ENCODE measurements around the gene SKAP1. TPM values are rescaled to one million over a fixed set of nuclear protein-coding genes. Genes with fewer than 3 reads are reported as not detected.
"Not testable (repeated sequence)": the region's sequence is repeated elsewhere in the genome, so short reads cannot be mapped to it uniquely, and the experiment has no call there.

SKAP1 gene
- total RNA-seq, 1 experiment from 2014 or later, result not detected

DNA sequence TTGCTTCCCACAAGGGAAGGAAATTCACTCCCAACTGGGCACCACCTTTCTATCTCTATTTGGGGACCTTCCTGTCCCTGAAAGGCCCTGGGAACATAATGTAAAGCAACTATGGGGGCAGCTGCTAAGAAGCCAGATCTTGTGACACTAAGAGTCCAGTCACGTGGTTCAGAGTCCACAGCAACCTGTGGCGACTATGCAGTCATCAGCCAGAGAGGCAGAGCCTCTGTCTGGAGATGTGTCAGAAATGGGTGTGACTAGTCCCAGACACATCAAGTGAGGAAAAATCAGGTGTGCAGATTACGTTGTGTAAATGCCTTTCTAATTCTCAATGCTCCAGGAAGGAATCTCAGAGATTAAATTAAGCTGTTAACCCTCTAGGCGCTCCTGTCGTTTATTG, 26.6 kb upstream of the SKAP1 start:
- DNase-seq, result no peak
- Histone ChIP-seq H3K9me3 (no peaks in the 10 kb centered on the region), H3K4me3 (no peak overlapping the region), H3K27me3 (no peaks in the 10 kb centered on the region), H3K36me3 (no peaks in the 10 kb centered on the region)

DNA sequence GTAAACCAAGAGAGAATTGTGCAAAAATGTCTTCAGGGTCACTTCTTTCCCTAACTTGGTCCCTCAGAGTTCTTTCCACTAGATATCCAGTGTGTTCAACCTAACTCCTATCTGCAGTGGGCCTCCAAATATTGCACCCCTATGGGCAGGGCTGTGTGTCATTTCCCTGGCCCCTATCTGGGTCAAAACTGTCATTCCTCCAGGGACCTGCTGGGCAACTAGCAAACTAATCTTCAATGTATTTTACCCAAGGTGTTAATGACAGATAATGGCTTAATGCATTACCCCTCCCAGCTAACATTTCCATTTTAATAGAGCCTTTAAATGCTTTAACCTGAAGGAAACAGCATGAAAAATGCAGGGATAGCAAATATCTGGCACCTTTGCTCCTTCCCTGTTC, 25.8 kb upstream of the SKAP1 start:
- DNase-seq, result no peak
- no peaks in the 10 kb centered on the region for H3K27me3 ChIP-seq
- no peaks in the 10 kb centered on the region for H3K9me3 ChIP-seq
- no peaks in the 10 kb centered on the region for H3K36me3 ChIP-seq
- H3K4me3 ChIP-seq, result no peak overlapping the region

DNA sequence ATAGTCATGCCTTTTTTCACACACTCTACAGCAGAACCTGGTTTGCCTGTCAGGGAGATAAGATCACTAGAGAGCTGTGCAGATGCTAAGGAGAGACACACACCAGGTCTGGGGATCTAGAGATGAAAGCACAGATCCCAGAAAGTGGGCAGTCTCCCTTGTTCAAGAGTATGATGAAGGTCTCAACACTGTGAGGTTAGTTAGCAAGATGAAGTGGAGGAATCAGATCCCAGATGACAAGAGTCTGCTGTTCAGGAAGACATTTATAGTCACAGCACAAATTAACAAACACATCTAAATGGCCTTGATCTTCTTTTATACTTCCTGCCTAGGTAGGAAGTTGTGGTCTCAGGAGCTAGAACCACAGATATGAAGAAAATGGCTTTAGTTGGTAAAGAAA, 23.4 kb upstream of the SKAP1 start:
- Histone ChIP-seq H3K27me3 (no peaks in the 10 kb centered on the region), H3K4me3 (no peak overlapping the region), H3K9me3 (no peaks in the 10 kb centered on the region), H3K36me3 (no peaks in the 10 kb centered on the region)
- no peak for DNase-seq

DNA sequence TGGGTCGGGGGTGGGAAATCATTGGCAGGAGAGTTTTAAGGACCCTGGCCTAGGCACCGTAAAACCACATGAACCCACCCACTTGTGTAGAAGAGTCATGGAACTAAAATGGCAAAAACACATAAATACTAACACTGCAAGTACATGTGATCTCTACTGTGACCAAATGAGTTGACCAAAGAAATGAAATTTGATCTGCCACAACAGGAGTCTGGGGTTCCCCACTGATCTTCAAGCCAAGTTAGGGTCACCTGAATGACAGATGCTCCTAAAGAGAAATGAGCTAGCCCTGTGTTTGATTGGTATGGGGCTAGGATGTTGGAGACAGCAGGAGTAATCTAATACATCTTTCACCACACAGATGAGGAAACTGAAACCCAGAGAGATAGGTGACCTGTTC, 21.5 kb upstream of the SKAP1 start:
- Histone ChIP-seq H3K36me3 (no peaks in the 10 kb centered on the region), H3K4me3 (no peak overlapping the region), H3K9me3 (no peaks in the 10 kb centered on the region), H3K27me3 (no peaks in the 10 kb centered on the region)
- DNase-seq, result no peak

DNA sequence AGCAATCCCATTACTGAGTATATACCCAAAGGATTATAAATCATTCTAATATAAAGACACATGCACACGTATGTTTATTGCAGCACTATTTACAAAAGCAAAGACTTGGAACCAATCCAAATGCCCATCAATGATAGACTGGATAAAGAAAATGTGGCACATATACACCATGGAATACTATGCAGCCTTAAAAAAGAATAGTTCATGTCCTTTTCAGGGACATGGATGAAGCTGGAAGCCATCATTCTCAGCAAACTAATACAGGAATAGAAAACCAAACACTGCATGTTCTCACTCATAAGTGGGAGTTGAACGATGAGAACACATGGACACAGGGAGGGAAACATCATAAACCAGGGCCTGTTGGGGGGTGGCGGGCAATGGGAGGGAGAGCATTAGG, 19.3 kb upstream of the SKAP1 start:
- H3K36me3 ChIP-seq, H3K27me3 ChIP-seq, DNase-seq, H3K4me3 ChIP-seq, H3K9me3 ChIP-seq: not testable (repeated sequence)

DNA sequence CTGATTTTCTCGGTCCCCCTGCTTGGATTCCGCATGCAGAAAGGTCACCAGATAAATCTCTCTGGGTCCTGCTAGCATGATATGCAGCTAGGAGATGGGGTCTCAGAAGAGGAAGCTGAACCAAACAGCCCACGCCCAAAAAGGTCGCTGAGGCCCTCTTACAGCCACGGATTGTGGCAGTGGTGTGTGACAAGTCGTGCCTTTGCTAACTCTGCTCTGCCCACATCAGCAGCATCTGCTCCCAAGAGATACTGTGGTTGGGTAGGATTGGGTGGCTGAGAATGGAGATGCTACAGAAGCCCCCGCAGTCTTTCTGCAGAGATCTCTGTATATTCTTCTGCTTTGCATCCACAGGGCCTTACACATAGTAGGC, 15.2 kb upstream of the SKAP1 start:
- Histone ChIP-seq H3K27me3 (no peaks in the 10 kb centered on the region), H3K36me3 (no peaks in the 10 kb centered on the region), H3K9me3 (no peaks in the 10 kb centered on the region), H3K4me3 (no peak overlapping the region)
- no peak for DNase-seq

DNA sequence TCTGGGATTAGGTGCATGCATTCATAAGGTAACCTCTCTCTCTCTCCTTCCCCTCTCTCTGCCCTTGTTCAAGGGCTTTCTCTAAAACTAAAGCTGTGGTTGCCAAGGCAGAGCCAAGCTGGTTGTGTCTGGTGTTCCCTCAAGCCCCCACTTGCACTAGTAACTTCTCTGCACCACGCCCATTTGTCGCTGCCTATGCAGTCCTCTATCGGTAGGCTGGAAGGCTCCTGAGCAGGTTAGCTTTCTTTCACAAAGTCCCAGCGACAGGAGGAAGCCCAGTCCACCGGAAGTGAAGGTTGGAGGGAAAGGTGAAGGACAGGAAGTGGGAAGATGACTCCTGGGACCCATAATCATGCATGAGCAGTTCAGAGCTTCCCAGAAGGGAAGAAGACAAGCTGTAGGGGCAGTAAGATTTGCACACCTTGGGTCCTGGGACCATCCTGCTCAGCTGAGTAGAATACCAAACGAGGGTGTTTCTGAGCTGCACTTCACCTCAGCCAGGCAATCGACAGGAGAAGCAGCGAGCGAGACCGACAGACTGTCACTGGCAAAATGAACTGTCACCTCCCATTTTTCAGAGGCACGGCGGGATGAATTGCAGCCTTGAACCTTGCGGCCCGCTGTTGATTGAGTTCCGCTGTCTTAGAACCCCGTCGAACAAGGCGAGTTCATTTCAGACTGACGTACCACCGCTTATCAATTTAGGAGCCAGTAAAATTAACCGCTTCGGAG, 14.7 kb upstream of the SKAP1 start:
- H3K4me3 ChIP-seq, result no peak overlapping the region

DNA sequence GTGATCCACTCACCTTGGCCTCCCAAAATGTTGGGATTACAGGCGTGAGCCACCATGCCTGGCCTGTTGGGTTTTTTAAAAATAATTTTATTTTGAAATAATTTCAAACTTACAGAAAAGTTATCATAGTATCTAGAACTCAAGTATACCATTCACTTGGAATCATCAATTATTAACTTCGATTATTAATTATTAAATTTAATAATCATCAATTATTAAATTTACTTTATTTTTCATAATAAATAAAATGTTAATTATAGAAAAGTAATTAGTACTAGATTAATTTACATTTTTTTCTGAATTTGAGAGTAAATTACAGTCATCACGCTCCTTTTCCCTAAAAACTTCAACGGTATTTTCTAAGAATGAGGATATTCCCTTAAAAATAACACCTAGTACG, 13.7 kb upstream of the SKAP1 start:
- no peaks in the 10 kb centered on the region for H3K9me3 ChIP-seq
- H3K4me3 ChIP-seq, result no peak overlapping the region
- no peaks in the 10 kb centered on the region for H3K36me3 ChIP-seq
- DNase-seq, result no peak
- H3K27me3 ChIP-seq, result no peaks in the 10 kb centered on the region

More for the DNA sequence above, 14.7 kb upstream of the SKAP1 start:
- Histone ChIP-seq H3K27me3 (no peaks in the 10 kb centered on the region), H3K36me3 (no peaks in the 10 kb centered on the region), H3K9me3 (no peaks in the 10 kb centered on the region)
- no peak for DNase-seq

DNA sequence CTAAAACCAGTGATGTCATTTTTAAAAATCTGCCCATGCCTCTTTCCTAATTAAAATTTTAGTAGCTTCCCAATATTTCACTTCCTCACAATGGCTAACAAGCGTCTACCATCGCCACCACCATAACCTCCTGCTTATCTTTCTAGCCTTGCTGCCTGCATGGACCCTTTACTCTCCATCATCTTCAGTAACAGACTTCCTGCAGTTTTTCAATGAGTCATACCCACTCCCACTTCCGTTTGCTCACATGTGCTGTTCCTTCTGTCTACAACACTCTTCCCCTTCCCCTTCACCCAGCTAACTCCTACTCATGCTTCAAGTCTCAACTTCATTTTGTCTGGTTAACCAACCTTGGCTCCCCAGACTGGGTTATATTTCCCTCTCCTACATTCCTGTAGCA, 12.8 kb upstream of the SKAP1 start:
- no peaks in the 10 kb centered on the region for H3K27me3 ChIP-seq
- no peak overlapping the region for H3K4me3 ChIP-seq
- no peaks in the 10 kb centered on the region for H3K36me3 ChIP-seq
- no peaks in the 10 kb centered on the region for H3K9me3 ChIP-seq
- no peak for DNase-seq

DNA sequence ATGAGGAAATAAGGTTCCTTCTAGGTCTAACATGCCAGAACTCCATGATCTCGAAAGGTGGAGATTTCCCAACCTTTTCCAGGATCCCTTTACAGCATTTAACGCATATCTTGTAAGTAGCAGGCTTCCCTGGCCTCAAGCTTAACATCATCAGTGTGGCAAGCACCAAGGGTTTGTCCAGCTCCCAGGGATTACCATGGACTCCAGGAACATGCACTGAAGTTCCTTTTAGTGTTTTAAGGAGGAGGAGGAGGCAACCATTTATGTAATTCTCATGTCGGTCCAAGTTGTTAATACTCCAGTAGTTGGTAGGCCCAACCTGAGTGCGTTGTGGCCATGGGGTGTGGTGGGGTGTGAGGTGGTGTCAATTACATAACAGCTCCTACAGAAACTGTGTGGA, 11.8 kb upstream of the SKAP1 start:
- no peak for DNase-seq
- no peak overlapping the region for H3K4me3 ChIP-seq
- no peaks in the 10 kb centered on the region for H3K36me3 ChIP-seq
- H3K9me3 ChIP-seq, result no peaks in the 10 kb centered on the region
- H3K27me3 ChIP-seq, result no peaks in the 10 kb centered on the region

DNA sequence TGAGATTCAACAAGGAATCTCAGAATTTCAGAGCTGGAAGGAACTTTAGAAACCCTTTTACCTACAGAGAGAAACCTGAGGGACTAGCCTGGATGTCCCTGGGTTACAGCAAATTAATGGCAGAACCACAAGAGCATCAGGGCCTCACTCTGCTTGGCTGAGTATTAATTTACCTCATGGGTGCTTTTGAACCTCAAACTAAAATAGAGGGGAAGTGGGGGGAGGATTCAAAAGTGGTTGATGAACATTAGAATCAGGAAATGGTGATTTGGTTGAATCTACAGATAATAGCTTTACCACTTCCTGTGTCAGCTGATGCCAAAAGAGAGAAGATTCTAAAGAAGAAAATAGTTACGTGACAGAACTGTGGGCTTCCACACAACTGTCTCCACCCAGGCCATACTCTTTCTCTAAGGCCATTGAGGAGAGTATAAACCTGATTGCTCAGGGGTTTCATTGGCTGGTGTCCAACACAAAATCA, 11.3 kb upstream of the SKAP1 start:
- Histone ChIP-seq H3K36me3 (no peaks in the 10 kb centered on the region), H3K4me3 (no peak overlapping the region), H3K27me3 (no peaks in the 10 kb centered on the region), H3K9me3 (no peaks in the 10 kb centered on the region)
- no peak for DNase-seq

DNA sequence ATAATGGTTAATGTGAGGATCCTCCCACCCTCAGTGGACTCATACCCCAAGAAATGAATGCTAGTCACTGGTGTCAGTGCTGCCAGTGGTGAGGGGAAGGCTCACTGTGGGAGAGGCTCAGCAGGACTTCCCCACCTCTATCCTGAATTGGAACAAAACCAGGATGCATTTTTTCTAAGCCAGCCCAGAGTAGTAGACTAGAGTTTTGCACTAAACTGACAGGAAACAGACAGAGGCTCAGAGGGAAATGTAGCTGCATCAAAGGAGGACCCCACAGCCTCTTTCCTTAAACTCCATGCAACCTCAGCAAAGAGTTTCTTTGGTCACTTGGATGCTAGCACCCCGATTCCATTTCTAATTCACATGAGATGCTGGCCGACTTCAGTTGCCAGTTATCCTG, 10.7 kb upstream of the SKAP1 start:
- Histone ChIP-seq H3K9me3 (no peaks in the 10 kb centered on the region), H3K27me3 (no peaks in the 10 kb centered on the region), H3K4me3 (no peak overlapping the region), H3K36me3 (no peaks in the 10 kb centered on the region)
- DNase-seq, result no peak

DNA sequence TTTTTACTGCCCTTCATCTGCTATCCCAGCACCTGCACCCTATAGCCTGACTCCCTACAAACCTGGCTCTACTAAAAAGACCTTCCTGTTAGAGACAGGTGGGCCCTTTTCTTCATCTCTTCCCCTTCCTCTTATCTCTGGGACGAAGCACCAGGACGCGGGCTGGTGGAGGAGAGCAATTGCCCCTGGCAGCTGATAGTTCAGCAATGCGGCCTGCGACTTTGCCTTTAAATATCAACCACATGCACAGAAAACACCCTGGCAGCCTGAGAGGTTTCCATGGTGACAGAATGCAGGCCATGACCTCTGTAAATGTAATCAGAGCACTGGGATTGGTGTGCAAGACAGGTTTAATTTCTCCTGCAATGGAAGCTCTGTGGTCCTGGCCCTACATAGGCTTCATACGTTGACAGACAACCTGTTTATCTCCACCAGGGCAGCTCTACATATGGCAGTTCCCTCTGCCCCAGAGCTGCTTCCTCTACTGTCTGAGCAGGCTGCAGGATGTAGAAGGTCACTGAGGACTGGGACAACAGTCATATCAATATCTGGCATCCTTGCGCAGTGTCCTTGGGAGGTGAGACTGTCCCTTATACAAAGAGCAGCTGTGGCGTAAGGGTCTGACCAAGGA, 10.0 kb upstream of the SKAP1 start:
- Histone ChIP-seq H3K36me3 (no peaks in the 10 kb centered on the region), H3K9me3 (no peaks in the 10 kb centered on the region), H3K27me3 (no peaks in the 10 kb centered on the region), H3K4me3 (no peak overlapping the region)
- no peak for DNase-seq

DNA sequence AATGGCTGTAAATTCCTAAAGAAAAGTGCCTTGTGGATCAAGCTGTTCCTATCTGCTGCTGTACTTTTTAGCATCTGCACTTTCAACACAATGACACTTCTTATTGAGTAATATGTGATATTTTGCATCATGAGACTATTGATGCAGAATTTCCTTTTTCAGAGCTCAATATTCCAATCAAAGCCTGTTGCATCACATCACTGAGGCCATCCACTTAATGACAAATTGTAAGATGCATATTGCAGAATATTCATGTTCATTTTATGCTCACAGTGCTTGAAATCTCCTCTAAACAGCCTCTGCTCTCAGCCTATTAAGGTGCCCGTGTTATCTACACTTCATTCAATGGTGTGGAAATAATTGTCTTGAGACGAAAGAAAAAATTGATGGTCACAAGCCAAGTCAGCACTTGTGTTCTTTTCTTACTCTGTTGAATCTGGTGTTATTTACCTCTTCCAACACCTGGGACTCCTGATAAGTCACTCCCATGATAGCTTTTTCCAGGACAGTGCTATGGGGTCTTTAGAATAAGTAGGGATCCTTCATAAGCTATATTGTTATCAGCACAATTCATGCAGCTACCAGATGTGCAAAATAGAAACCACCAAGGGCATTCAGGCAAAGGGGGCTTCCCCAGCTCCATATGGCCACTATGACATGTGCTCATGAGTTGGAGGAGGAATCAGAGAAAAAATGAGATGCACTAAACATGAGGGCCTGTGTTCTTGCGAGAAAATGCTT, 9.3 kb upstream of the SKAP1 start:
- Histone ChIP-seq H3K4me3 (no peak overlapping the region), H3K27me3 (no peaks in the 10 kb centered on the region), H3K36me3 (no peaks in the 10 kb centered on the region), H3K9me3 (no peaks in the 10 kb centered on the region)
- no peak for DNase-seq

DNA sequence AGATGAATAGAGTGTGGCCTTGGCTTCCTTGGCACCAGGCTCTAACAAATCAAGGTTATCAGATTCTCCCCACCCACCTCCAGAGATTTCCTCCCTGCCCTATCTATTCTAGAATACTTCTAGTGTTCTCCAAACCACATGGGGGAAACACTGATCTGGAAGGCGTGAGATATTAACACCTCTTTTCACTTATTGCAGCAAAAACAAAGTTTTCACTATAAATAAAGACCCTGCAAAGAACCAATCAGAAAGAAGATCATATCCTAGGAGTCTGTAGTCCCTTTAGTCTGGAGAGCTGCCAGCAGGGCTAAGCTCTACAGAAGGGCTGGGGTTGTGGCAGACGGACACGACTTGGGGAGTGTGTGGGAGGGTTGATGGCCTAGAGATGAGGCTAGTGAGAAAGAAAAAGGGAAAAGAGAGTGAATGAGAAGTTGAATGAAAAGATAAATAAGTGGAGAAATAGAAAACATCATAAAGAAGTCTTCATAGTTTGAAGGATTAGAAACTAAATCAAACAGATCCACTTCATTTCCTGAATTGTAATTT, 8.6 kb upstream of the SKAP1 start:
- no peak overlapping the region for H3K4me3 ChIP-seq
- DNase-seq, result no peak
- H3K9me3 ChIP-seq, result no peaks in the 10 kb centered on the region
- no peaks in the 10 kb centered on the region for H3K27me3 ChIP-seq
- no peaks in the 10 kb centered on the region for H3K36me3 ChIP-seq

DNA sequence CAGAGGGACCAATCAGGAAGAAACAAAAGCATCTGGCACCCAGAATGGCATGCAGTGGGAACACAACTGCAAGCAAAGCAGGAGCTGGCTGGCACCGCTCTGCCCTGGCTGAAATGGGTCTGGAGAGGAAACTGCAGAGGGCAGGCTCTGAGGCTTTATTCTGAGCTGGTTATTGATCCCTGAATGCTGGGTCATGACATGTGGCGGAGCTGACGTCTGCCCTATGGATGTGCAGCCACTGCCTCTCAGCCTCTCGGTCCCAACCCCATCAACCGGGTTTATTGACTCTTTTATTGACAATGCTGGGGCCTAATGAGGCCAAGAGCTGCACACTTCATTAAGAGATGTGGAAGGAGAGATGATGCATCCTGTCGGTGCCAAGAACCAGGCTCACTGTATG, 3.9 kb upstream of the SKAP1 start:
- Histone ChIP-seq H3K36me3 (no peaks in the 10 kb centered on the region), H3K4me3 (no peak overlapping the region), H3K27me3 (no peaks in the 10 kb centered on the region), H3K9me3 (no peaks in the 10 kb centered on the region)
- no peak for DNase-seq

Measured in MG63 (cell line).